HG03108 (cell line): Measurements from ENCODE around the gene ATP6V0E1.
A peak's percentile ranks its signal among the peaks of the same experiment; 100 is the strongest.

Experiments used
- ATAC-seq: cut with Tn5 transposase; IDR thresholded peaks from one replicate; pipeline ENCODE4 v1.9.1; 2021; ENCODE audit warnings: moderate library complexity; ENCODE audit not compliant: unreplicated experiment

The ATP6V0E1 gene

GRCh38 chr5:172956228-172956627 is 27.3 kb upstream of the ATP6V0E1 start:
- no peak for ATAC-seq

GRCh38 chr5:172956936-172957335 is 26.6 kb upstream of the ATP6V0E1 start:
- ATAC-seq, result no peak

GRCh38 chr5:172957458-172957857 is 26.1 kb upstream of the ATP6V0E1 start:
- no peak for ATAC-seq

- ATAC-seq, result peak; percentile 62
These were observed 25.1 kb upstream of the ATP6V0E1 start for GRCh38 chr5:172958331-172959046.

- no peak for ATAC-seq
These were observed 23.5 kb upstream of the ATP6V0E1 start for GRCh38 chr5:172959824-172960799.

- ATAC-seq, result no peak
These were observed 13.7 kb upstream of the ATP6V0E1 start for GRCh38 chr5:172969921-172970320.

- no peak for ATAC-seq
These were observed 12.1 kb upstream of the ATP6V0E1 start for GRCh38 chr5:172971482-172971881.

- ATAC-seq, result no peak
These were observed 11.0 kb upstream of the ATP6V0E1 start for GRCh38 chr5:172972552-172972951.

- ATAC-seq, result no peak
These were observed 10.2 kb upstream of the ATP6V0E1 start for GRCh38 chr5:172973127-172973916.

- ATAC-seq, result no peak
These were observed 9.6 kb upstream of the ATP6V0E1 start for GRCh38 chr5:172973931-172974330.

- no peak for ATAC-seq
These were observed 8.3 kb upstream of the ATP6V0E1 start for GRCh38 chr5:172975289-172975688.

- ATAC-seq, result no peak
These were observed 3.8 kb upstream of the ATP6V0E1 start for GRCh38 chr5:172979778-172980177.

- no peak for ATAC-seq
These were observed 1.6 kb upstream of the ATP6V0E1 start for GRCh38 chr5:172981931-172982330.

GRCh38 chr5:172984244-172984953 is 828 bp downstream of the ATP6V0E1 start:
- ATAC-seq, result peak; percentile 54

- ATAC-seq, result no peak
These were observed 2.0 kb downstream of the ATP6V0E1 start for GRCh38 chr5:172985596-172985995.

GRCh38 chr5:172988276-172988675 is 4.7 kb downstream of the ATP6V0E1 start:
- no peak for ATAC-seq

GRCh38 chr5:172990776-172991175 is 7.2 kb downstream of the ATP6V0E1 start:
- ATAC-seq, result no peak

GRCh38 chr5:172994405-172994804 is 10.8 kb downstream of the ATP6V0E1 start:
- no peak for ATAC-seq

GRCh38 chr5:172999372-172999973 is 15.9 kb downstream of the ATP6V0E1 start:
- no peak for ATAC-seq

- no peak for ATAC-seq
These were observed 16.4 kb downstream of the ATP6V0E1 start for GRCh38 chr5:172999974-173000373.
